Measurements from ENCODE around the gene AHCYL1.

Gene AHCYL1

GRCh38 chr1:110065841-110066240 lies 81.3 kb downstream of the AHCYL1 start:
- H3K4me3 ChIP-seq (ENCODE audit: low read length): no peak overlapping the region
- no peaks in the 10 kb centered on the region for H3K36me3 ChIP-seq (ENCODE audit: control insufficient read depth, insufficient read depth, low read length, severe bottlenecking)
- peaks cover 6% of the 10 kb centered on the region for H3K4me1 ChIP-seq (ENCODE audit: control insufficient read depth, insufficient read depth, low read length)
- H3K9ac ChIP-seq (ENCODE audit: low read length): no peak overlapping the region
- peak; percentile 64 for DNase-seq (ENCODE audit: low read depth)
- H3K27me3 ChIP-seq (replicated peaks; ENCODE audit: control insufficient read depth, insufficient read depth, low read length): peaks cover 38% of the 10 kb centered on the region
- peaks cover 30% of the 10 kb centered on the region for H3K9me3 ChIP-seq (ENCODE audit: control insufficient read depth, low read length)

- no peak overlapping the region for H3K4me3 ChIP-seq (ENCODE audit: low read length)
- H3K4me1 ChIP-seq (ENCODE audit: control insufficient read depth, insufficient read depth, low read length): peaks cover 6% of the 10 kb centered on the region
- no peaks in the 10 kb centered on the region for H3K36me3 ChIP-seq (ENCODE audit: control insufficient read depth, insufficient read depth, low read length, severe bottlenecking)
- H3K27me3 ChIP-seq (replicated peaks; ENCODE audit: control insufficient read depth, insufficient read depth, low read length): peaks cover 55% of the 10 kb centered on the region
- peaks cover 30% of the 10 kb centered on the region for H3K9me3 ChIP-seq (ENCODE audit: control insufficient read depth, low read length)
- DNase-seq (ENCODE audit: low read depth): peak; percentile 37
- H3K9ac ChIP-seq (ENCODE audit: low read length): no peak overlapping the region
These were observed 82.9 kb downstream of the AHCYL1 start for GRCh38 chr1:110067479-110067892.

GRCh38 chr1:110067893-110068645 lies 83.5 kb downstream of the AHCYL1 start:
- Histone ChIP-seq H3K9me3 (ENCODE audit: control insufficient read depth, low read length) (peaks cover 30% of the 10 kb centered on the region), H3K4me3 (ENCODE audit: low read length) (no peak overlapping the region), H3K9ac (ENCODE audit: low read length) (no peak overlapping the region), H3K4me1 (ENCODE audit: control insufficient read depth, insufficient read depth, low read length) (peaks cover 2% of the 10 kb centered on the region), H3K27me3 (replicated peaks; ENCODE audit: control insufficient read depth, insufficient read depth, low read length) (peaks cover 60% of the 10 kb centered on the region), H3K36me3 (ENCODE audit: control insufficient read depth, insufficient read depth, low read length, severe bottlenecking) (no peaks in the 10 kb centered on the region)
- peak; percentile 56 for DNase-seq (ENCODE audit: low read depth)

- peak; percentile 34 for DNase-seq (ENCODE audit: low read depth)
- Histone ChIP-seq H3K9me3 (ENCODE audit: control insufficient read depth, low read length) (peaks cover 30% of the 10 kb centered on the region), H3K27me3 (replicated peaks; ENCODE audit: control insufficient read depth, insufficient read depth, low read length) (peaks cover 66% of the 10 kb centered on the region), H3K9ac (ENCODE audit: low read length) (no peak overlapping the region), H3K36me3 (ENCODE audit: control insufficient read depth, insufficient read depth, low read length, severe bottlenecking) (no peaks in the 10 kb centered on the region), H3K4me1 (ENCODE audit: control insufficient read depth, insufficient read depth, low read length) (no peaks in the 10 kb centered on the region), H3K4me3 (ENCODE audit: low read length) (no peak overlapping the region)
These were observed 84.3 kb downstream of the AHCYL1 start for GRCh38 chr1:110068646-110069403.

GRCh38 chr1:110069404-110070281 lies 85.1 kb downstream of the AHCYL1 start:
- Histone ChIP-seq H3K4me3 (ENCODE audit: low read length) (no peak overlapping the region), H3K27me3 (replicated peaks; ENCODE audit: control insufficient read depth, insufficient read depth, low read length) (peaks cover 72% of the 10 kb centered on the region), H3K4me1 (ENCODE audit: control insufficient read depth, insufficient read depth, low read length) (no peaks in the 10 kb centered on the region), H3K36me3 (ENCODE audit: control insufficient read depth, insufficient read depth, low read length, severe bottlenecking) (no peaks in the 10 kb centered on the region), H3K9ac (ENCODE audit: low read length) (no peak overlapping the region), H3K9me3 (ENCODE audit: control insufficient read depth, low read length) (peaks cover 30% of the 10 kb centered on the region)
- peak; percentile 36 for DNase-seq (ENCODE audit: low read depth)

- DNase-seq (ENCODE audit: low read depth): peak; percentile 39
These were observed 85.7 kb downstream of the AHCYL1 start for GRCh38 chr1:110070282-110070669.

GRCh38 chr1:110070671-110071242 lies 86.2 kb downstream of the AHCYL1 start, which contains the start of gene ALX3:
Gene ALX3, minus strand, starts transcription at chr1:110070672. Its CDS starts 60 bp downstream, at chr1:110070612.
- Histone ChIP-seq H3K9me3 (ENCODE audit: control insufficient read depth, low read length) (peaks cover 30% of the 10 kb centered on the region), H3K27me3 (replicated peaks; ENCODE audit: control insufficient read depth, insufficient read depth, low read length) (peaks cover 72% of the 10 kb centered on the region), H3K36me3 (ENCODE audit: control insufficient read depth, insufficient read depth, low read length, severe bottlenecking) (no peaks in the 10 kb centered on the region), H3K4me1 (ENCODE audit: control insufficient read depth, insufficient read depth, low read length) (no peaks in the 10 kb centered on the region), H3K9ac (ENCODE audit: low read length) (no peak within 1 kb of the TSS), H3K4me3 (ENCODE audit: low read length) (no peak within 1 kb of the TSS)
- DNase-seq (ENCODE audit: low read depth): no peak

More at GRCh38 chr1:110070282-110070669, 85.7 kb downstream of the AHCYL1 start:
- Histone ChIP-seq H3K27me3 (replicated peaks; ENCODE audit: control insufficient read depth, insufficient read depth, low read length) (peaks cover 72% of the 10 kb centered on the region), H3K4me1 (ENCODE audit: control insufficient read depth, insufficient read depth, low read length) (no peaks in the 10 kb centered on the region), H3K9me3 (ENCODE audit: control insufficient read depth, low read length) (peaks cover 30% of the 10 kb centered on the region), H3K36me3 (ENCODE audit: control insufficient read depth, insufficient read depth, low read length, severe bottlenecking) (no peaks in the 10 kb centered on the region), H3K9ac (ENCODE audit: low read length) (no peak overlapping the region), H3K4me3 (ENCODE audit: low read length) (no peak overlapping the region)

Data from adipocyte (in vitro differentiated cells).